IMR-90 (cell line): ENCODE results near the gene ZNF621. TPM values are rescaled to one million over a fixed set of nuclear protein-coding genes. Genes with fewer than 3 reads are reported as not detected.

Experiments
- ATAC-seq: fragments of 200-7000 bp; cut with Tn5 transposase; 2 replicates; pipeline ENCODE4 v1.9.1; 2020; ENCODE audit warnings: low read depth, mild to moderate bottlenecking, moderate library complexity
- BruUV-seq: library from RNA; stranded (reverse); fragments of 400-500 nt; replicated peaks from 2 replicates; lab custom pipeline; 2021; lab: Mats Ljungman, UMichigan
- CTCF ChIA-PET: fragments of 300-600 bp; formaldehyde crosslinking; extraction: SDS; loops from one replicate; lab custom pipeline; 2021; ENCODE audit warnings: antibody characterized with exemption; lab: Yijun Ruan, JAX
- POLR2A ChIA-PET: fragments of 300-600 bp; sonication (Branson Sonifier 250); formaldehyde crosslinking; loops from one replicate; lab custom pipeline; 2022; ENCODE audit warnings: antibody characterized with exemption; ENCODE audit not compliant: unreplicated experiment; lab: Charles Lee
- DNase-seq: peaks from one replicate; pipeline ENCODE4 v3.0.0; 2013
- H2AFZ ChIP-seq: replicated peaks from 2 replicates; pipeline ENCODE3; 2013; ENCODE audit warnings: low read length, mild to moderate bottlenecking; ENCODE audit not compliant: poor library complexity
- H2AK5ac ChIP-seq: 2 replicates; pipeline ENCODE4 v1.6.1; 2013; ENCODE audit warnings: low read depth, low read length, inconsistent platforms
- H2AK9ac ChIP-seq: replicated peaks from 2 replicates; pipeline ENCODE3; 2013; ENCODE audit warnings: mild to moderate bottlenecking, low read depth, low read length, moderate library complexity; ENCODE audit not compliant: poor library complexity
- H2BK120ac ChIP-seq: 2 replicates; pipeline ENCODE4 v1.6.1; 2013; ENCODE audit warnings: low read depth, low read length, inconsistent platforms
- H2BK15ac ChIP-seq: 3 replicates; pipeline ENCODE4 v1.6.1; 2013; ENCODE audit warnings: low read depth, low read length, inconsistent platforms
- H2BK20ac ChIP-seq: 2 replicates; pipeline ENCODE4 v1.6.1; 2013; ENCODE audit warnings: low read depth, mild to moderate bottlenecking, inconsistent platforms, low read length, moderate library complexity
- H2BK5ac ChIP-seq: 2 replicates; pipeline ENCODE4 v1.6.1; 2013; ENCODE audit warnings: mild to moderate bottlenecking, low read depth, low read length, inconsistent platforms; ENCODE audit not compliant: poor library complexity, severe bottlenecking
- H3K14ac ChIP-seq: replicated peaks from 2 replicates; pipeline ENCODE4 v1.6.1; 2013; ENCODE audit warnings: low read depth, low read length, inconsistent platforms
- H3K18ac ChIP-seq: 2 replicates; pipeline ENCODE4 v1.6.1; 2013; ENCODE audit warnings: low read depth, low read length, control low read depth
- H3K23ac ChIP-seq: 2 replicates; pipeline ENCODE4 v1.6.1; 2013; ENCODE audit warnings: low read depth, low read length, inconsistent platforms
- H3K27ac ChIP-seq: 2 replicates; pipeline ENCODE4 v1.5.1; 2013; ENCODE audit warnings: mild to moderate bottlenecking, control low read depth, low read length; ENCODE audit not compliant: insufficient read depth
- H3K27me3 ChIP-seq: 2 replicates; pipeline ENCODE4 v1.6.1; 2013; ENCODE audit warnings: low read length; ENCODE audit not compliant: control insufficient read depth, insufficient read depth
- H3K36me3 ChIP-seq: 2 replicates; pipeline ENCODE4 v1.6.1; 2013; ENCODE audit warnings: low read length, mixed read lengths; ENCODE audit not compliant: control insufficient read depth, insufficient read depth
- H3K4ac ChIP-seq: 2 replicates; pipeline ENCODE4 v1.6.1; 2013; ENCODE audit warnings: low read depth, low read length, inconsistent platforms
- H3K4me1 ChIP-seq: 2 replicates; pipeline ENCODE4 v1.6.1; 2013; ENCODE audit warnings: low read length, mixed read lengths; ENCODE audit not compliant: control insufficient read depth, insufficient read depth
- H3K4me2 ChIP-seq: 2 replicates; pipeline ENCODE4 v1.6.1; 2013; ENCODE audit warnings: low read depth, mild to moderate bottlenecking, control low read depth, low read length, moderate library complexity
- H3K4me3 ChIP-seq: 2 replicates; pipeline ENCODE4 v1.5.1; 2013; ENCODE audit warnings: low read depth, mild to moderate bottlenecking, control low read depth, low read length, moderate library complexity; ENCODE audit not compliant: insufficient read depth
- H3K56ac ChIP-seq: 2 replicates; pipeline ENCODE4 v1.6.1; 2013; ENCODE audit warnings: low read length, inconsistent platforms; ENCODE audit not compliant: insufficient read depth; ENCODE audit errors: extremely low read depth
- H3K79me1 ChIP-seq, 2 experiments: 2 replicates each; pipeline ENCODE4 v1.6.1; 2013; ENCODE audit warnings: low read length in 2 of 2, inconsistent platforms in 1 of 2, low read depth in 1 of 2
- H3K9ac ChIP-seq: 2 replicates; pipeline ENCODE4 v1.6.1; 2013; ENCODE audit warnings: low read depth, low read length, control low read depth
- H3K9me1 ChIP-seq: 2 replicates; pipeline ENCODE4 v1.6.1; 2013; ENCODE audit warnings: low read length, inconsistent platforms; ENCODE audit not compliant: insufficient read depth
- H3K9me3 ChIP-seq: 2 replicates; pipeline ENCODE4 v1.6.1; 2013; ENCODE audit warnings: low read length; ENCODE audit not compliant: control insufficient read depth, insufficient read depth
- H4K20me1 ChIP-seq: 2 replicates; pipeline ENCODE4 v1.6.1; 2013; ENCODE audit warnings: low read length, inconsistent platforms; ENCODE audit not compliant: insufficient read depth
- H4K5ac ChIP-seq: 2 replicates; pipeline ENCODE4 v1.6.1; 2013; ENCODE audit warnings: mild to moderate bottlenecking, low read depth, low read length, control low read depth
- H4K8ac ChIP-seq, 2 experiments: 2 replicates each; pipeline ENCODE4 v1.6.1; 2013; ENCODE audit warnings: low read depth in 2 of 2, low read length in 2 of 2, control low read depth in 1 of 2, inconsistent platforms in 1 of 2
- H4K91ac ChIP-seq: 2 replicates; pipeline ENCODE4 v1.6.1; 2013; ENCODE audit warnings: low read depth, low read length, inconsistent platforms; ENCODE audit not compliant: insufficient read depth
- BHLHE40 ChIP-seq: fragments of 150-350 bp; IDR thresholded peaks from 2 replicates; pipeline ENCODE4 v1.6.1; 2016; ENCODE audit warnings: mild to moderate bottlenecking, low read depth, low read length
- CEBPB ChIP-seq: IDR thresholded peaks from 2 replicates; pipeline ENCODE4 v1.6.1; 2012; ENCODE audit warnings: low read depth, low read length, improper control_type of control experiment
- CHD1 ChIP-seq: IDR thresholded peaks from 2 replicates; pipeline ENCODE4 v1.6.1; 2012; ENCODE audit warnings: low read depth, low read length, improper control_type of control experiment
- CTCF ChIP-seq: conservative IDR thresholded peaks from 2 replicates; pipeline ENCODE4 v1.5.1; 2012; ENCODE audit warnings: mild to moderate bottlenecking, low read depth, low read length, improper control_type of control experiment
- FOS ChIP-seq: fragments of 150-350 bp; IDR thresholded peaks from 2 replicates; pipeline ENCODE4 v1.6.1; 2016; ENCODE audit warnings: low read depth, low read length
- MAFK ChIP-seq: IDR thresholded peaks from 2 replicates; pipeline ENCODE4 v1.6.1; 2012; ENCODE audit warnings: low read depth, low read length, improper control_type of control experiment
- MAZ ChIP-seq: IDR thresholded peaks from 2 replicates; pipeline ENCODE4 v1.6.1; 2012; ENCODE audit warnings: low read depth, mild to moderate bottlenecking, low read length, improper control_type of control experiment, moderate library complexity, borderline replicate concordance
- MXI1 ChIP-seq: IDR thresholded peaks from 2 replicates; pipeline ENCODE4 v1.6.1; 2012; ENCODE audit warnings: low read depth, mild to moderate bottlenecking, low read length, moderate library complexity, borderline replicate concordance
- NFE2L2 ChIP-seq: fragments of 150-350 bp; IDR thresholded peaks from 2 replicates; pipeline ENCODE4 v1.6.1; 2016; ENCODE audit warnings: low read depth, mild to moderate bottlenecking, low read length
- POLR2A ChIP-seq: IDR thresholded peaks from 2 replicates; pipeline ENCODE4 v1.6.1; 2012; ENCODE audit warnings: mild to moderate bottlenecking, low read depth, low read length
- RAD21 ChIP-seq: IDR thresholded peaks from 2 replicates; pipeline ENCODE4 v1.6.1; 2012; ENCODE audit warnings: low read length, improper control_type of control experiment
- RCOR1 ChIP-seq: IDR thresholded peaks from 2 replicates; pipeline ENCODE4 v1.6.1; 2012; ENCODE audit warnings: mild to moderate bottlenecking, low read length, improper control_type of control experiment; ENCODE audit not compliant: insufficient replicate concordance
- RFX5 ChIP-seq: IDR thresholded peaks from 2 replicates; pipeline ENCODE4 v1.8.0; 2012; ENCODE audit warnings: low read depth, mild to moderate bottlenecking, low read length, moderate library complexity
- SMC3 ChIP-seq: fragments of 150-350 bp; IDR thresholded peaks from 2 replicates; pipeline ENCODE4 v1.6.1; 2016; ENCODE audit warnings: low read depth, mild to moderate bottlenecking, antibody characterized with exemption, low read length, moderate library complexity
- WGBS, 2 experiments: methylation state at CpG; one replicate each; pipeline versions ENCODE4 v1.1.5 to v1.1.7; 2013; ENCODE audit warnings: missing lambda C conversion rate in 2 of 2; ENCODE audit not compliant: insufficient read length in 1 of 2; ENCODE audit errors: extremely low coverage in 2 of 2; 5-methylcytosine and 5-hydroxymethylcytosine counted together
- dilution Hi-C: fragments of 300-500 bp; cut with HindIII; formaldehyde crosslinking; loops from one replicate; pipeline ENCODE4 v1.14.3; 2018; ENCODE audit warnings: low sequenced_read_pairs; ENCODE audit not compliant: unreplicated experiment
- in situ Hi-C: fragments of 300-500 bp; cut with MboI; formaldehyde crosslinking; loops from 3 replicates; pipeline ENCODE4 v1.14.3; 2019; ENCODE audit warnings: low sequenced_read_pairs, inconsistent platforms, mixed read lengths
- intact Hi-C: fragments of 100-400 bp; cut with micrococcal nuclease; formaldehyde crosslinking; loops from 2 replicates; pipeline ENCODE4 v1.10.0; 2022
- polyA plus RNA-seq, 3 experiments: library from polyadenylated mRNA; depleted of rRNA; stranded (reverse); fragments of >200 nt; gene quantifications; 2 replicates each; pipeline ENCODE4 v1.2.3, GENCODE V29; 2012; ENCODE audit warnings: low replicate concordance in 1 of 3
- total RNA-seq: library from RNA; depleted of rRNA; stranded (reverse); fragments of >200 nt; gene quantifications from 2 replicates; pipeline ENCODE4 v1.2.3, GENCODE V29; 2012
- TF ChIP-seq, protein P1 (sequence below): fragments of 150-350 bp; IDR thresholded peaks from 2 replicates; pipeline ENCODE4 v1.6.1; 2016; ENCODE audit warnings: low read depth, mild to moderate bottlenecking, low read length, moderate library complexity, borderline replicate concordance
- TF ChIP-seq, protein P2 (sequence below): fragments of 150-350 bp; IDR thresholded peaks from 2 replicates; pipeline ENCODE4 v1.6.1; 2017; ENCODE audit warnings: mild to moderate bottlenecking, antibody characterized with exemption, low read length, low read depth

The ZNF621 gene
- total and polyA plus RNA-seq, 2 of the 4 experiments (the other 2 are of a cell fraction) = 7.3 to 8.3 TPM

GRCh38 chr3:40586901-40587300, 62.1 kb downstream of the ZNF621 start:
- Histone ChIP-seq H2BK5ac (no peak overlapping the region), H3K4ac (no peak overlapping the region), H2BK15ac (no peak overlapping the region), H3K18ac (no peak overlapping the region), H3K9me3 (no peaks in the 10 kb centered on the region), H3K4me1 (no peaks in the 10 kb centered on the region), H3K27me3 (peaks cover 8% of the 10 kb centered on the region; the same call in 1 of the 2 replicates), H4K20me1 (no peaks in the 10 kb centered on the region), H2AK5ac (no peak overlapping the region), H2AK9ac (no peak overlapping the region), H3K36me3 (no peaks in the 10 kb centered on the region), H3K27ac (no peak overlapping the region), H3K14ac (no peak overlapping the region), H3K79me1 (no peaks in the 10 kb centered on the region), H3K9ac (no peak overlapping the region), H3K9me1 (no peaks in the 10 kb centered on the region), H4K91ac (no peak overlapping the region), H3K4me3 (no peak overlapping the region), H3K56ac (no peak overlapping the region), H4K8ac (no peak overlapping the region), H2BK120ac (no peak overlapping the region), H2BK20ac (no peak overlapping the region), H3K4me2 (no peak overlapping the region), H4K5ac (no peak overlapping the region), H3K23ac (no peak overlapping the region), H2AFZ (no peak overlapping the region)
- BruUV-seq = no TSS peak
- no peak for ATAC-seq
- ChIA-PET CTCF (interaction anchor here (0.7 kb wide), 1 partner anchor 9 kb away, joined by 3 read pairs; no protein-coding TSS in a partner anchor), POLR2A (interaction anchor here (0.7 kb wide), 1 partner anchor 1210 kb away, joined by 5 read pairs; no protein-coding TSS in a partner anchor)
- no CpG with 5 or more reads among the region's 1 CpG for WGBS, 2 experiments
- in situ Hi-C loops = loop anchor here (25.0 kb wide), 1 partner anchor 250 kb away; no protein-coding TSS in a partner anchor
- intact Hi-C loops = loop anchor here (10.0 kb wide), 1 partner anchor 1858 kb away; no protein-coding TSS in a partner anchor
- no peak for DNase-seq
- dilution Hi-C loops = no loop called here
- TF ChIP-seq CHD1 = no peak
- TF ChIP-seq, protein P1, sequence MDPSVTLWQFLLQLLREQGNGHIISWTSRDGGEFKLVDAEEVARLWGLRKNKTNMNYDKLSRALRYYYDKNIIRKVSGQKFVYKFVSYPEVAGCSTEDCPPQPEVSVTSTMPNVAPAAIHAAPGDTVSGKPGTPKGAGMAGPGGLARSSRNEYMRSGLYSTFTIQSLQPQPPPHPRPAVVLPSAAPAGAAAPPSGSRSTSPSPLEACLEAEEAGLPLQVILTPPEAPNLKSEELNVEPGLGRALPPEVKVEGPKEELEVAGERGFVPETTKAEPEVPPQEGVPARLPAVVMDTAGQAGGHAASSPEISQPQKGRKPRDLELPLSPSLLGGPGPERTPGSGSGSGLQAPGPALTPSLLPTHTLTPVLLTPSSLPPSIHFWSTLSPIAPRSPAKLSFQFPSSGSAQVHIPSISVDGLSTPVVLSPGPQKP = no peak
- TF ChIP-seq NFE2L2 = no peak
- TF ChIP-seq CEBPB = no peak
- TF ChIP-seq MAFK = no peak
- TF ChIP-seq SMC3 = no peak
- no peak for TF ChIP-seq RAD21
- no peak for TF ChIP-seq MAZ
- no peak for TF ChIP-seq RCOR1
- no peak for TF ChIP-seq CTCF
- no peak for TF ChIP-seq BHLHE40
- no peak for TF ChIP-seq FOS
- no peak for TF ChIP-seq POLR2A
- no peak for TF ChIP-seq MXI1
- TF ChIP-seq RFX5 = no peak
- TF ChIP-seq, protein P2, sequence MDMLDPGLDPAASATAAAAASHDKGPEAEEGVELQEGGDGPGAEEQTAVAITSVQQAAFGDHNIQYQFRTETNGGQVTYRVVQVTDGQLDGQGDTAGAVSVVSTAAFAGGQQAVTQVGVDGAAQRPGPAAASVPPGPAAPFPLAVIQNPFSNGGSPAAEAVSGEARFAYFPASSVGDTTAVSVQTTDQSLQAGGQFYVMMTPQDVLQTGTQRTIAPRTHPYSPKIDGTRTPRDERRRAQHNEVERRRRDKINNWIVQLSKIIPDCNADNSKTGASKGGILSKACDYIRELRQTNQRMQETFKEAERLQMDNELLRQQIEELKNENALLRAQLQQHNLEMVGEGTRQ = no peak
